ENCODE data around the gene MAP4K2. TPM values are rescaled to one million over a fixed set of nuclear protein-coding genes. Genes with fewer than 3 reads are reported as not detected.
"Not testable (repeated sequence)": the region's sequence is repeated elsewhere in the genome, so short reads cannot be mapped to it uniquely, and the experiment has no call there.

The MAP4K2 gene
- total RNA-seq, result 10 to 100 TPM; 69.5 to 73.9 TPM

GRCh38 chr11:64803158-64803845 is at the start of gene MAP4K2:
MAP4K2 (minus strand) TSS chr11:64803214; CDS start chr11:64803149, 65 bp downstream.
- no peaks in the 10 kb centered on the region for H3K9me3 Mint-ChIP-seq
- H3K4me1 Mint-ChIP-seq (ENCODE audit: low read depth), result peaks cover 30% of the 10 kb centered on the region
- H3K27me3 Mint-ChIP-seq (ENCODE audit: low read depth), result no peaks in the 10 kb centered on the region
- peak; percentile 88 for DNase-seq
- intact Hi-C loops (cut with micrococcal nuclease), result loop anchor here (2.0 to 5.0 kb wide), 3 partner anchors 25 to 1054 kb away; partner anchors contain the start of genes CFL1, FAU, MRPL49 and SF1
- H3K27ac Mint-ChIP-seq, result peak within 1 kb of the TSS; percentile 89
- peaks cover 5% of the 10 kb centered on the region for H3K36me3 Mint-ChIP-seq (ENCODE audit: low read depth)
- CTCF ChIA-PET, result interaction anchor here (0.9 kb wide), 1 partner anchor 13 kb away, joined by 3 read pairs; no protein-coding TSS in a partner anchor
- peak within 1 kb of the TSS; percentile 81 for H3K4me3 Mint-ChIP-seq

DNA sequence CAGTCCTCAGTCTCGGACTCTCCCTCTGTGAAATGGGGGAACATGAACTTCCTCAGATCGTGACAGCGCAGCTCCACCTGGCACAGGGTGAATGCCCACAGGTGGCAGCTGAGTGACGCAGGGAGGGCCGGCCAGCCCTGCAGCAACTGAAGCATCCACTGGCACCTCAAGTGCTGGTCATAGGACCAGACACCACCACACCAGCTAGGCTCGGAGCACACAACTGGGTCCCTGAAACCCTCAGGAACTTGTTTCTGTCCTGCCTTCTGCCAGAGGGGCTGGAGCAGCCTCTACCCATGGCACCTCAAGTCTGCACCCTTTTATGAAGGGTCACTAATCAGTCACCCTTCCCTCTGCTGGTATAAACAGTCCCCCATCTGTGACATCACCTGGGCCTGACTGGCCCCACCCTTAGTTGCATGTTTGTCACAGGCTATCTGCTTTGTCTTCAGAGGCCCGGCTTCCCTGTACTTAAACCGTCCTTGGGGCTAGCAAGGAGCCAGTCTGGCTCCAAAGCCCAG is 48.9 kb upstream of the MAP4K2 start:
- peaks cover 38% of the 10 kb centered on the region for H3K36me3 Mint-ChIP-seq (ENCODE audit: low read depth)
- intact Hi-C loops (cut with micrococcal nuclease), result loop anchor here (1.0 kb wide), 4 partner anchors 7 to 33 kb away; partner anchors contain the start of gene EHD1
- no peaks in the 10 kb centered on the region for H3K27me3 Mint-ChIP-seq (ENCODE audit: low read depth)
- DNase-seq, result peak; percentile 57
- H3K9me3 Mint-ChIP-seq, result no peaks in the 10 kb centered on the region
- H3K4me3 Mint-ChIP-seq, result peak overlapping the region; percentile 49
- peaks cover 93% of the 10 kb centered on the region for H3K4me1 Mint-ChIP-seq (ENCODE audit: low read depth)
- CTCF ChIA-PET, result interaction anchor here (1.4 to 32.9 kb wide), 3 partner anchors 11 to 478 kb away, joined by 3 to 992 read pairs (median 288); partner anchors contain the start of gene EHD1
- H3K27ac Mint-ChIP-seq, result peak overlapping the region; percentile 95

DNA sequence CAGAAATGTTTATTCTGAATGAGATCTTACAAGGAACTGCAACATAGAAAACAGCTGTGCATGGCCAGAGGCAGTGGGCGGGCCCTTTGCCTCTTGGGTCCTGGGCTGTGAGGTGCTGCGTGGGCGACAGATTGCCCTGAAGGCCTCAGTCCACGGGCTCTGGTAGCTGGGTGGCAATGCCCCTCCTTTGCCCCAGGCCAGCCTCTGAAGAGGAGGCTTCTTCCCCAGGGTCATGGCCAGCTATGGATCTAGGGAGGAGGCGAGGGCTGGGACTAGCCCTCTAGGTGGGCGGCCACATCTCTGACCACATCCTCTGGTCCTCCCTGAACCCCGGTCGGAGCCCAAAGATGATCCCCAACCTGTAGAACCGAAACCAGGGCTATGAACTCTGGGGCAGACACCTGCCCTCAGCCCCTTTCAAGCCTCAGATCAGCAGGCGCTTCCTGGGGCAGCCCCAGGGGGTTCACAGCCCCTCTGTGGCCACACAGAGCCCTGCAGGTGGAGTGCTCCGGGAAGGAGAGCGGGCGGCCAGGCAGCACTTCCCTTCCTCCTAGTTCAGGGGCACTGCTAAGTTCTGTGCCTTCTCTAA is 48.1 kb upstream of the MAP4K2 start:
- CTCF ChIA-PET, result interaction anchor here (0.7 to 32.9 kb wide), 4 partner anchors 12 to 479 kb away, joined by 3 to 992 read pairs (median 146); partner anchors contain the start of gene EHD1
- Mint-ChIP-seq H3K4me1 (ENCODE audit: low read depth) (peaks cover 85% of the 10 kb centered on the region), H3K27ac (peak overlapping the region; percentile 95), H3K27me3 (ENCODE audit: low read depth) (no peaks in the 10 kb centered on the region), H3K4me3 (peak overlapping the region; percentile 49), H3K9me3 (no peaks in the 10 kb centered on the region), H3K36me3 (ENCODE audit: low read depth) (peaks cover 30% of the 10 kb centered on the region)
- intact Hi-C loops (cut with micrococcal nuclease), result loop anchor here (1.0 kb wide), 4 partner anchors 8 to 34 kb away; partner anchors contain the start of gene EHD1
- peak; percentile 91 for DNase-seq

GRCh38 chr11:64849598-64850356 is 46.8 kb upstream of the MAP4K2 start:
- Mint-ChIP-seq H3K27ac (peak overlapping the region; percentile 50), H3K27me3 (ENCODE audit: low read depth) (no peaks in the 10 kb centered on the region), H3K9me3 (no peaks in the 10 kb centered on the region), H3K36me3 (ENCODE audit: low read depth) (peaks cover 18% of the 10 kb centered on the region), H3K4me1 (ENCODE audit: low read depth) (peaks cover 76% of the 10 kb centered on the region), H3K4me3 (no peak overlapping the region)
- DNase-seq, result no peak
- intact Hi-C loops (cut with micrococcal nuclease), result no loop called here
- CTCF ChIA-PET, result interaction anchor here (0.9 to 32.9 kb wide), 3 partner anchors 13 to 149 kb away, joined by 3 to 992 read pairs (median 288); partner anchors contain the start of gene EHD1

GRCh38 chr11:64848826-64849597 is 46.0 kb upstream of the MAP4K2 start:
- no peak overlapping the region for H3K4me3 Mint-ChIP-seq
- peaks cover 69% of the 10 kb centered on the region for H3K4me1 Mint-ChIP-seq (ENCODE audit: low read depth)
- no peaks in the 10 kb centered on the region for H3K9me3 Mint-ChIP-seq
- CTCF ChIA-PET, result interaction anchor here (0.6 to 32.9 kb wide), 14 partner anchors 9 to 467 kb away, joined by 3 to 992 read pairs (median 4); partner anchors contain the start of genes ARL2, EHD1, PPP2R5B and ZNHIT2
- peaks cover 10% of the 10 kb centered on the region for H3K36me3 Mint-ChIP-seq (ENCODE audit: low read depth)
- H3K27me3 Mint-ChIP-seq (ENCODE audit: low read depth), result no peaks in the 10 kb centered on the region
- DNase-seq, result peak; percentile 61
- peak overlapping the region; percentile 65 for H3K27ac Mint-ChIP-seq
- intact Hi-C loops (cut with micrococcal nuclease), result no loop called here

DNA sequence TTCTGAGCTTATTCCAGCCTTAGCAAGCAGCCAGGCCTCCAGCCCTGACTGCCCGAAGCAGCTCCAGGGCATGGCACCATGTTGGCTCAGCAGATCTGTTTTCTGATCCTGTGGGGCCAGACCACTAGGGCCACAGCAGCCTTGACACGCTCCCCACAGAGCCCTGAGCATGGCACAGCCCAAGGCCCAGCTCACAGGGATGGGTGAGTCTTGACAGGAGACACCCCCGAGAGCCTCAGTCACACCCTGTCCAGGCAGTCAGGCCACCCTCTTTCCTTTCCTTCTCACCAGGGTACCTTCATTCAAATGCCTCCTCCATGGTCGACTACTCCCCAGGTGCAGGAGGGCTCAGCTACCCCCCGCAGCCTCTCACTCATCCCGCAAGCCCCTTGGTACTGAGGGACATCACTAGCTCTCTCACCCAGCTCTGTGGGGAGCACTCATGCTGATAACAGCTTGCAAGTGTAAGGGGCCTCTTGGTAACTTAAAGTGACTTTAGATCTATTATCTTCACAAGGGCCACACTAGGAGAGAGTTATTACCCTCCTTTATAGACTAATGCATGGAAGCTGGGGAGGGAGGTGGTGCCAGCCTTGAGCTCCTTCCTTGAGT is 45.3 kb upstream of the MAP4K2 start:
- Mint-ChIP-seq H3K27me3 (ENCODE audit: low read depth) (no peaks in the 10 kb centered on the region), H3K9me3 (no peaks in the 10 kb centered on the region)

GRCh38 chr11:64846998-64847666 is 44.1 kb upstream of the MAP4K2 start:
- DNase-seq, result peak; percentile 96
- H3K27ac Mint-ChIP-seq, result no peak overlapping the region
- H3K9me3 Mint-ChIP-seq, result no peaks in the 10 kb centered on the region
- intact Hi-C loops (cut with micrococcal nuclease), result loop anchor here (1.0 to 2.0 kb wide), 6 partner anchors 47 to 468 kb away; partner anchors contain the start of genes PPP2R5B and ZNHIT2
- no peak overlapping the region for H3K4me3 Mint-ChIP-seq
- H3K36me3 Mint-ChIP-seq (ENCODE audit: low read depth), result peaks cover 2% of the 10 kb centered on the region
- peaks cover 57% of the 10 kb centered on the region for H3K4me1 Mint-ChIP-seq (ENCODE audit: low read depth)
- CTCF ChIA-PET, result interaction anchor here (0.7 to 32.9 kb wide), 12 partner anchors 16 to 469 kb away, joined by 3 to 992 read pairs (median 6); partner anchors contain the start of genes ARL2, EHD1 and ZNHIT2
- no peaks in the 10 kb centered on the region for H3K27me3 Mint-ChIP-seq (ENCODE audit: low read depth)

More for the DNA sequence above, 45.3 kb upstream of the MAP4K2 start:
- DNase-seq, result no peak
- CTCF ChIA-PET, result interaction anchor here (0.6 to 32.9 kb wide), 18 partner anchors 8 to 468 kb away, joined by 3 to 992 read pairs (median 4); partner anchors contain the start of genes ARL2, EHD1, PPP2R5B and ZNHIT2
- Mint-ChIP-seq H3K4me3 (no peak overlapping the region), H3K4me1 (ENCODE audit: low read depth) (peaks cover 68% of the 10 kb centered on the region), H3K36me3 (ENCODE audit: low read depth) (peaks cover 6% of the 10 kb centered on the region), H3K27ac (peak overlapping the region; percentile 65)
- intact Hi-C loops (cut with micrococcal nuclease), result no loop called here

DNA sequence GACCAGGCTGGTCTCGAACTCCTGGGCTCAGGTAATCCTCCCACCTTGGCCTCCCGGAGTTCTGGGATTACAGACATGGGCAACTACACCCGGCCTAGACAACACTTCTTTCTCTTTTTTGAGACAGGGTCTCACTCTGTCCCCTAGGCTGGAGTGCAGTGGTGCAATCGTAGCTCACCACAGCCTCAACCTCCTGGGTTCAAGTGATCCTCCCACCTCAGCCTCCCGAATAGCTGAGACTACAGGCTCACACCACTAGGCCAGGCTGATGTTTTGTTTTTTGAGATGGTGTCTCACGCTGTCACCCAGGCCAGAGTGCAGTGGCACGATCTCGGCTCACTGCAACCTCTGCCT is 42.7 kb upstream of the MAP4K2 start:
- not testable (repeated sequence) for H3K27me3 Mint-ChIP-seq (ENCODE audit: low read depth); DNase-seq; H3K27ac Mint-ChIP-seq; H3K36me3 Mint-ChIP-seq (ENCODE audit: low read depth); H3K4me3 Mint-ChIP-seq; H3K9me3 Mint-ChIP-seq
- CTCF ChIA-PET, result interaction anchor here (0.6 to 32.9 kb wide), 6 partner anchors 17 to 265 kb away, joined by 3 to 992 read pairs (median 4); partner anchors contain the start of gene EHD1
- intact Hi-C loops (cut with micrococcal nuclease), result loop anchor here (2.0 kb wide), 2 partner anchors 59 to 79 kb away; partner anchors contain the start of gene PPP2R5B
- H3K4me1 Mint-ChIP-seq (ENCODE audit: low read depth), result peaks cover 44% of the 10 kb centered on the region

- H3K36me3 Mint-ChIP-seq (ENCODE audit: low read depth), result no peaks in the 10 kb centered on the region
- no peak for DNase-seq
- intact Hi-C loops (cut with micrococcal nuclease), result no loop called here
- peak overlapping the region; percentile 13 for H3K27ac Mint-ChIP-seq
- peaks cover 39% of the 10 kb centered on the region for H3K4me1 Mint-ChIP-seq (ENCODE audit: low read depth)
- no peaks in the 10 kb centered on the region for H3K27me3 Mint-ChIP-seq (ENCODE audit: low read depth)
- H3K4me3 Mint-ChIP-seq, result peak overlapping the region; percentile 55
- CTCF ChIA-PET, result interaction anchor here (0.6 to 32.9 kb wide), 6 partner anchors 18 to 437 kb away, joined by 3 to 992 read pairs (median 4); partner anchors contain the start of gene EHD1
- no peaks in the 10 kb centered on the region for H3K9me3 Mint-ChIP-seq
These were observed 42.2 kb upstream of the MAP4K2 start for GRCh38 chr11:64845129-64845775.
